Renal cortex interstitium (tissue), 11 donors: ENCODE results near the gene SRRM3. TPM values are rescaled to one million over a fixed set of nuclear protein-coding genes. Genes with fewer than 3 reads are reported as not detected.
"Not testable (repeated sequence)": the region's sequence is repeated elsewhere in the genome, so short reads cannot be mapped to it uniquely, and the experiment has no call there.

Source experiments
- DNase-seq, 11 donors: peaks; one replicate each; pipeline ENCODE4 v3.0.0-alpha.2; 2013; ENCODE audit warnings: low read depth in 9 of 11, low spot score in 4 of 11; ENCODE audit errors: extremely low read depth in 1 of 11
- polyA plus RNA-seq, 3 donors: library from polyadenylated mRNA; unstranded; fragments of 120-200 nt; gene quantifications; one replicate each; pipeline ENCODE4 v1.2.1, GENCODE V29; 2013; ENCODE audit not compliant: insufficient read length in 3 of 3

SRRM3 gene
- polyA plus RNA-seq, 3 donors: 1.00 to 2.3 (median 2.3) TPM

DNA sequence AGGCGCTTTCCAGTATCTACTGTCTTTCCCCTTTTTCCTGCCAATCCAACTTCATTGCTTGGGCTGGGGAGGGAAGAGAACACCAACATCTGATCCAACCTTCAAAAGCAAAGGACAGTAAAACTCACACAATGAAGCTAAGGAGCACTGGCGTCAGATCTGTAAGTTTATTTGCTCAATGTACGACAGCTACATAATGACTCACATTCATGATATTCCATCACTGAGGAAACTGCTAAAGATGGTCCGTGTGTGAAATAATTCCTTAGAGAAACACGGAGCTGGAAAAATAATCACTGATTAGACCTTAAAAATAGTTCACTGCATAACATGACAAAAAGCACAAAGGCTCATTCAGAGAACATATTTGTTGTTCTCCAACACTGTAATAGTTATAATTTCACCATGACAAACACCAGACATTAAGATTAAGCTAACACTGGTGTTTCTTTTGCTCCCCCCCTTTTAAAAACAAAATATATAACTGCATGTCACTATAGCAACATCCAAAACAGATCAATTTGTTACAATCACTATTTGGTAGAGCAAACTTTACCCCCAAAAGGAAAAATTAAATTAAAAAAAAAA is 125.0 kb downstream of the SRRM3 start:
- DNase-seq: no peak

DNA sequence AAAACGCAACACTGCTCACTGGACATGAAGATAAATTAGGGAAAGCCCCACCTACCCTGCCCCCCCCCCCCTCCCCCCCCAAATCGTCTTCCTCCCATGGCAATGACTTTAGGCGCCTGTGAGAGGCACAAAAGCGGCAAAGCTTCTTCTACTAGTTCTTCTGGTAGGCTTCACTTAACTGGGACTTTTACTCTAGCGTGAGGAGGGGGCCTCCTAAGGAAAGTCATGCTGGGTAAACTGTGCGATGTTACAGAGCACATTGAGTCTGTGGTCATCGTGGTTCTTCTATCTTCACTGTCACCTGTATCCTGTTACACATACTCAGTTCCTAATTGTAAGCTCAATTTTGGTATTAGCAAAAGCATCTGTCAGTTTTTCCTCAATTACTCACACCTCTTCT is 125.9 kb downstream of the SRRM3 start:
- no peak for DNase-seq

DNA sequence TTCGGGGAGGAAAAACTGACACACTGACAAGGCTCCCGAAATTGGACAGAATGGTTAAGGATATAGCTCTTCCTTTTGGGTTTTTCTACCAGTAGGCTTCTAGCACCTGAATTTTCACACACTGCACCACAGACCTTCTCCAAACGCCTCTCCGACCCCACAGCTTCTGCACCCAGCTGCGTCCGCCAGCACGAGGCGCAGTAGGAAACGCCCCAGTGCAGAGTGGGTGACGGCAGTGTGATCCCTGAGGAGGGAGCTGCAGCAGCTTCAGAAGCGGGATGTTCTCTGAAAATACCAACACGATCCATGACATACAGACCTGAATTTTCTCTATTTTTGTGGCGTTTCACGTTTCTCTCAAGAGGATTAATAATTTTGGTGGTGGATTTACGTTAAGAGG is 126.7 kb downstream of the SRRM3 start:
- no peak for DNase-seq

DNA sequence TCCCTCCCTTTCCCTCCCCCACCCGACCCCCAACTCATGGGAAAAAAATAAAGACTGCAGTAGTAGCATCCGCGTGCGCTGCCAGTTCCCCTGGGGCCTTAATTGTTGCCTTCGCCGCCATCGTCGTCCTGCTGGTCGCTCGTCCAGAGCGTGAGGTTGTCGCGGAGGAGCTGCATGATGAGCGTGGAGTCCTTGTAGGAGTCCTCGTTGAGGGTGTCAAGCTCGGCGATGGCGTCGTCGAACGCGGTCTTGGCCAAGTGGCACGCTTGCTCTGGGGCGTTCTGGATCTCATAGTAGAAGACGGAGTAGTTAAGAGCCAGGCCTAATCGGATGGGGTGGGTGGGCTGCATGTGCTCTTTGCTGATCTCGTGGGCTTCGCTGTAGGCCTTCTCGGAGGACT is 127.8 kb downstream of the SRRM3 start:
- no peak for DNase-seq

DNA sequence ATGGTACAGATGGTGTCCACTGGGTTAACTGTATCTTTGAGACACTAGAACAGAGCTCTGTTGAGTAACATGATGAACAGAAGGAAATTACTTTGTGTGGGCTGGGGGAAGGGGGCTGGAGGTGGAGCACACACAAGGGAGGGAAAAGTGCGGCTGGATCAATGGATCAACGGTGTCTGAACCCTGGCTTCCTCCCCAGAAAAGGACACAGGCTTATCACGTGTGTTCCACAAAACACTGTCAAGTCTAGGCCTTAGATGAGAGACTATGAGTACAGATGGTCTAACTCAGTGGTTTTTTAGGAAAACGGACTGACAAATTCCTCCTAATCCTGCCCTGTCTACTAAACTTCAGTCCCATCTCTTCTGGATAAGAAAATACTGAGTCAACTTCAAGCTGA is 128.6 kb downstream of the SRRM3 start:
- no peak for DNase-seq

DNA sequence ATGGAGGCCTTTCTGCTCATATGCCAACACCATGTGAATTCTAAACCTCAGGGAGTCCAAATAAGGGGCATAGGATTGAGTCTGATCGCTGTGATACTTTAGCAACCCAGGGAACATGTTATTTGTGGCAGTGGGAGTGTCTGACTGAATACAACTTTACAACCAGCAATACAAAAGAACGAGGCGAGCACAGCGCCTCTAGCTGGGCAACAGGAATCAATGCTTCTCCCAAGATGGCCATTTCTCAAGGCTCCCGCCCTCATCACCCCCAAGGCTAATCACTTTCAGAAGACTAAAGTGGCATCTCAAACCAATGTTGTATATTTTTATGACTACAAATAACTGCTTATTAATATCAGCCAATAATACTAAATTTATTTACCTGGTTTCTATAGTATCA is 129.0 kb downstream of the SRRM3 start:
- DNase-seq: no peak

DNA sequence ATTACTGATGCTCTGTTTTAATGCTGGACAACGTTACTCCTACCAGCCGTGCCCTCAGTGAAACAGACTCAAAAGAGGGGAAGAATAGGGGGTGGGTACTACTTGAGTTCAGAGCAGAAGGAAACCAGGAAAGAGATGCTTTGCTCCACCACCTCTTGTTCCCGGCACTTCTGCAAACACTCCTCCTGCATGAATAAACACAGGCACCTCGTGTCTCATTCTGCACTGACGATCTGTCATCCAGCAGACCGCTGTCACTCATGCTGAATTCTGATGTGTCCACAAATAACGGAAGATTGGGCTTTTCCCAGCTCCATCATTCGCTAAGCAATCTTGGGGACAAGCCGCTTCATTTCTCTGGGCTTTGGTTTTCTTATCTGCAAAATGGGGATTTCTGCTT is 130.4 kb downstream of the SRRM3 start:
- DNase-seq: no peak

DNA sequence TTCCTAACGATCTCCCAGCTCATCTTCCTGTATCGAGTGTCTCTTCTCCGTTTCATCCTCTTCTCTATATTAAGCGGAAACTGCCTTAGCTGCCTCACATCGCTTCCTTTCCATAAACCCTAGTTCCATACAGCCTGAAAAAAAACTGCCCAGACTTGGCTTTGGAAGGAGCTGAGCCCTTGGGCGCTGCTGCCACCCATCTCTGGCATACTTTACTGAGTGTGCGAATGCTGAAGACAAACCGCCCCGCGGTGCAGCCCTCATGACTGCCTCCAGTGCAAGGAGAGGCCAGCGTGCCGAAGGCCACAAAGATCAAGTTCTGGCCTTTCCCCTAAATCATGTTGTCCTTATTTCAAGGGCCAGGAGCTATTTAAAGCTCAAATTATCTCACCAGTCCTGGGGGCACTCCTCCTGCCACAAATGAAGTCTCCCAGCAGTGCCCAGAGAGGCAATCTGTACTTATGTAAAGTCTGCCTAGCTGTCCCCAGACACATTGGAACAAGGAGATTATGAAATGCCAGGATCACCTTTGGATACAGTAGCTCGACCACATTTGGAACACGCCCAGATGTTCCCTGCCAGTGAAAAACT is 131.9 kb downstream of the SRRM3 start:
- DNase-seq: peak in 2 of 11 donors; percentile 38 to 42

DNA sequence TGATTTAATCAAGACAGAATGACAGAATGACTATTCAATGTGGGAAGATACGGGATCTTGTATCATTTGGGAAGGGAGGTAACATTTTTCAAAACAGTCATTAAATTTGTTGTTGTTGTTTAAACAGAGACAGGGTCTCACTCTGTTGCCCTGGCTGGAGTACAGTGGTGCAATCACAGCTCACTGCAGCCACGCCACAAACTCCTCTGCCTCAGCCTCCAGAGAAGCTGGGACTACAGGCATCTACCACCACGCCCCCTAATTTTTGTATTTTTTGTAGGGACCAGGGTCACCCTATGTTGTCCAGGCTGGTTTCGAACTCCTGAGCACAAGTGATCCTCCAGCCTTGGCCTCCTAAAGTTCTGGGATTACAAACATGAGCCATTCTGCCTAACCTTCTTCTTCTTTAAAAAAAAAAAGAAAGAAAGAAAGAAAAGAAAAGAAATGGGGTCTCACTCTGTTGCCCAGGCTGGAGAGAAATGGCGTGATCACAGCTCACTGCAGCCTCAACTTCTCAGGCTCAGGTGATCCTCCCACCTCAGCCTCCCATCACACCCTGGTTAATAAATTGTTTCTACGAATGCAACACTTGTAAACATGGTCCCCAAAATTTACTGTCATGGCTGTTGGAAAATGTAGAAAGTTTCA is 132.7 kb downstream of the SRRM3 start:
- no peak for DNase-seq

DNA sequence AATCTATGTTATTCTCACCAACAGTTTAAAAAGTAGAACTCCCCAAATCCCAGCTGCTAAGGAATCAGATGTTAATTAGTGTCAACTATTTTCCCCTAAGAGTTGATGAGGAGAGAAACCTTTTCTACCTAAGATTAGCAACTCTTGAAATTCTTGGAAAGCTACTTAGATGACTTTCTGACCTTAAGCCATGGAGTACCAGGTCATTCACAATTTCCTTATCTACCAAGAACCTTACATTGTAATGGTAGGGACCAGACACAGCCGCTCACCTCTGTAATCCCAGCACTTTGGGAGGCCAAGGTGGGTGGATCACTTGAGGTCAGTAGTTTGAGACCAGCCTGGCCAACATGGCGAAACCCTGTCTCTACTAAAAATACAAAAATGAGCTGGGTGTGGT is 133.7 kb downstream of the SRRM3 start:
- DNase-seq: not testable (repeated sequence)

DNA sequence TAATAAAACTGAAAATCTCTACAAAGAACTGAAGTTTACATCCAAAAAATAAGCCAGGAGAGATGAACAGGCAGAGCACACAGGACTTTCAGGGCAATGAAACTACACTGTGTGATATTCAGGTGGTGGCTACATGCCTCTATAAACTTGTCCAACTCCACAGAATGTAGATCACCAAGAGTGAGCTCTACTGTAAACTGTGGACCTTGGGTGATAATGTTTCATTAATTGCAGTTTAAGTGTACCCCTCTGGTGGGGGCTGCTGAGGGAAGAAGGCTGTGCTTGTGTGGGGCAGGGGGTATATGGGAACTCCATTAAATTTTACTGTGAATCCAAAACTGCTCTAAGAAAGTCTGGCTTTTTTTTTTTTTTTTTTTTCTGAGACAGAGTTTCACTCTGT is 134.4 kb downstream of the SRRM3 start:
- no peak for DNase-seq

Other genes with a start within 250 kb of the SRRM3 start
- gene TMEM120A, start 207.3 kb upstream of the SRRM3 start, polyA plus RNA-seq: 10 to 100 TPM; 48.6 to 66.1 (median 57.1) TPM
- gene STYXL1, start 153.9 kb upstream of the SRRM3 start, polyA plus RNA-seq: 10 to 100 TPM; 45.8 to 56.3 (median 48.4) TPM
- 100 to 1,000 TPM; 183 to 240 (median 206) TPM for gene MDH2, start 153.8 kb upstream of the SRRM3 start, polyA plus RNA-seq
- 100 to 1,000 TPM; 119 to 226 (median 218) TPM for gene HSPB1, start 100.8 kb downstream of the SRRM3 start, polyA plus RNA-seq
- 100 to 1,000 TPM; 119 to 134 (median 133) TPM for gene YWHAG, start 157.1 kb downstream of the SRRM3 start, polyA plus RNA-seq
- 1 to 10 TPM; 5.2 to 7.2 (median 5.5) TPM for gene SSC4D, start 207.8 kb downstream of the SRRM3 start, polyA plus RNA-seq
- gene ZP3, start 223.1 kb downstream of the SRRM3 start, polyA plus RNA-seq: 10 to 100 TPM in 1 of 3 donors, 1 to 10 TPM in 2; 4.9 to 11.0 (median 8.6) TPM